ENCODE results near the gene SLC22A1. TPM values are rescaled to one million over a fixed set of nuclear protein-coding genes. Genes with fewer than 3 reads are reported as not detected.

SLC22A1 gene
- total RNA-seq, 1 experiment from 2014 or later = 0.98 TPM

DNA sequence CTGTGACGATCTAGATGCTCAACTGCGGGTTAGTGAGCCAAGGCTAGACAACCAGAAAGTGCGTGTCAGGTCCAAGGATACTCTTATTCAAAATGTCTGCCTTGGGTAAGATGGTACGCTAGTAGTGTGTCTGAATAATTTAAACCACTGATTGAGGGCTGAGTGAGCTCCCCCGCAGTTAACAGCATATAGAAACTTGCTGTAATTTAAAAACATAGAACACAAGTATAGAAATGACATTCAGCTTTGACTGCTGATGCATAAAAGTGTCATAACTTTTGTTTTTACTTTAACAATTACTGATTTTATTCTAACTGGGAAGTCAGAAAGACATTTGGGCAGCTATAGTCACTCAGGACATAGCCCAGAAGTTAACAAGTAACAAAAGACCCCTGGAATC lies 45.6 kb upstream of the SLC22A1 start:
- Histone ChIP-seq H3K4me1 (ENCODE audit: control insufficient read depth, insufficient read depth, low read length) (no peaks in the 10 kb centered on the region), H3K9me3 (ENCODE audit: control insufficient read depth, insufficient read depth, low read depth, low read length) (no peaks in the 10 kb centered on the region), H3K27ac (ENCODE audit: low read length) (no peak overlapping the region), H3K4me3 (ENCODE audit: low read depth in 2 of 2, low read length in 2 of 2) (no peak overlapping the region), H3K36me3 (ENCODE audit: control insufficient read depth, insufficient read depth, low read length) (0 out of 2 replicates have a peak, but pooled peaks cover 5% of the 10 kb centered on the region), H3K27me3 (ENCODE audit: control insufficient read depth, insufficient read depth, low read length) (no peaks in the 10 kb centered on the region)
- intact Hi-C loops (cut with micrococcal nuclease; ENCODE audit: unreplicated experiment) (no loop called here), in situ Hi-C loops (cut with HindIII; ENCODE audit: low pct_unique_long_range_greater_than_20kb, low sequenced_read_pairs) (no loop called here)
- TF ChIP-seq, protein P1, sequence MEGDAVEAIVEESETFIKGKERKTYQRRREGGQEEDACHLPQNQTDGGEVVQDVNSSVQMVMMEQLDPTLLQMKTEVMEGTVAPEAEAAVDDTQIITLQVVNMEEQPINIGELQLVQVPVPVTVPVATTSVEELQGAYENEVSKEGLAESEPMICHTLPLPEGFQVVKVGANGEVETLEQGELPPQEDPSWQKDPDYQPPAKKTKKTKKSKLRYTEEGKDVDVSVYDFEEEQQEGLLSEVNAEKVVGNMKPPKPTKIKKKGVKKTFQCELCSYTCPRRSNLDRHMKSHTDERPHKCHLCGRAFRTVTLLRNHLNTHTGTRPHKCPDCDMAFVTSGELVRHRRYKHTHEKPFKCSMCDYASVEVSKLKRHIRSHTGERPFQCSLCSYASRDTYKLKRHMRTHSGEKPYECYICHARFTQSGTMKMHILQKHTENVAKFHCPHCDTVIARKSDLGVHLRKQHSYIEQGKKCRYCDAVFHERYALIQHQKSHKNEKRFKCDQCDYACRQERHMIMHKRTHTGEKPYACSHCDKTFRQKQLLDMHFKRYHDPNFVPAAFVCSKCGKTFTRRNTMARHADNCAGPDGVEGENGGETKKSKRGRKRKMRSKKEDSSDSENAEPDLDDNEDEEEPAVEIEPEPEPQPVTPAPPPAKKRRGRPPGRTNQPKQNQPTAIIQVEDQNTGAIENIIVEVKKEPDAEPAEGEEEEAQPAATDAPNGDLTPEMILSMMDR (IDR thresholded peaks at IDR 0.05) = no peak
- TF ChIP-seq POLR2AphosphoS5 (IDR thresholded peaks at IDR 0.05; ENCODE audit: low read depth, low read length) = no peak
- no peak for TF ChIP-seq TCF7L2 (IDR thresholded peaks at IDR 0.05; ENCODE audit: low read depth, low read length)
- no peak for TF ChIP-seq SIN3A (IDR thresholded peaks at IDR 0.05; ENCODE audit: borderline replicate concordance, insufficient read depth, low read depth, low read length)
- no peak for TF ChIP-seq REST (IDR thresholded peaks at IDR 0.05; ENCODE audit: insufficient read depth in 1 of 2, low read depth in 2 of 2, low read length in 1 of 2)
- BruUV-seq (replicated peaks) = no TSS peak
- ChIA-PET POLR2A (no interaction called here), CTCF (no interaction called here)
- DNase-seq (ENCODE audit: low read depth, low spot score) (no peak), ATAC-seq (no peak)

GRCh38 chr6:160077024-160077423 lies 44.6 kb upstream of the SLC22A1 start:
- no TSS peak for BruUV-seq (replicated peaks)
- Histone ChIP-seq H3K27ac (ENCODE audit: low read length) (no peak overlapping the region), H3K4me1 (ENCODE audit: control insufficient read depth, insufficient read depth, low read length) (no peaks in the 10 kb centered on the region), H3K9me3 (ENCODE audit: control insufficient read depth, insufficient read depth, low read depth, low read length) (no peaks in the 10 kb centered on the region), H3K36me3 (ENCODE audit: control insufficient read depth, insufficient read depth, low read length) (peaks cover 5% of the 10 kb centered on the region; the same call in 1 of the 2 replicates), H3K4me3 (ENCODE audit: low read depth in 2 of 2, low read length in 2 of 2) (no peak overlapping the region), H3K27me3 (ENCODE audit: control insufficient read depth, insufficient read depth, low read length) (no peaks in the 10 kb centered on the region)
- intact Hi-C loops (cut with micrococcal nuclease; ENCODE audit: unreplicated experiment) = no loop called here
- ChIA-PET POLR2A (no interaction called here), CTCF (interaction anchor here (0.6 kb wide), 1 partner anchor 49 kb away, joined by 5 read pairs; no protein-coding TSS in a partner anchor)
- DNase-seq (ENCODE audit: low read depth, low spot score) = no peak
- ATAC-seq = no peak
- no peak for TF ChIP-seq POLR2AphosphoS5 (IDR thresholded peaks at IDR 0.05; ENCODE audit: low read depth, low read length)
- TF ChIP-seq TCF7L2 (IDR thresholded peaks at IDR 0.05; ENCODE audit: low read depth, low read length) = no peak
- TF ChIP-seq, protein P1 (IDR thresholded peaks at IDR 0.05) = no peak
- TF ChIP-seq REST (IDR thresholded peaks at IDR 0.05; ENCODE audit: insufficient read depth in 1 of 2, low read depth in 2 of 2, low read length in 1 of 2) = no peak
- TF ChIP-seq SIN3A (IDR thresholded peaks at IDR 0.05; ENCODE audit: borderline replicate concordance, insufficient read depth, low read depth, low read length) = no peak
- in situ Hi-C loops (cut with HindIII; ENCODE audit: low pct_unique_long_range_greater_than_20kb, low sequenced_read_pairs) = no loop called here

Measured in Panc1 (cell line).